Stimulated activated CD8-positive, alpha-beta memory T cell treated with anti-CD3 and anti-CD28 coated beads, Interleukin-7, amount 100 ng/mL, for 4 hours (primary cell): ENCODE measurements around the gene LILRB3.

Source experiments
- DNase-seq, 2 donors: peaks; one replicate each; pipeline ENCODE4 v3.0.0-alpha.2; 2020; ENCODE audit warnings: low read depth in 2 of 2

The LILRB3 gene

DNA sequence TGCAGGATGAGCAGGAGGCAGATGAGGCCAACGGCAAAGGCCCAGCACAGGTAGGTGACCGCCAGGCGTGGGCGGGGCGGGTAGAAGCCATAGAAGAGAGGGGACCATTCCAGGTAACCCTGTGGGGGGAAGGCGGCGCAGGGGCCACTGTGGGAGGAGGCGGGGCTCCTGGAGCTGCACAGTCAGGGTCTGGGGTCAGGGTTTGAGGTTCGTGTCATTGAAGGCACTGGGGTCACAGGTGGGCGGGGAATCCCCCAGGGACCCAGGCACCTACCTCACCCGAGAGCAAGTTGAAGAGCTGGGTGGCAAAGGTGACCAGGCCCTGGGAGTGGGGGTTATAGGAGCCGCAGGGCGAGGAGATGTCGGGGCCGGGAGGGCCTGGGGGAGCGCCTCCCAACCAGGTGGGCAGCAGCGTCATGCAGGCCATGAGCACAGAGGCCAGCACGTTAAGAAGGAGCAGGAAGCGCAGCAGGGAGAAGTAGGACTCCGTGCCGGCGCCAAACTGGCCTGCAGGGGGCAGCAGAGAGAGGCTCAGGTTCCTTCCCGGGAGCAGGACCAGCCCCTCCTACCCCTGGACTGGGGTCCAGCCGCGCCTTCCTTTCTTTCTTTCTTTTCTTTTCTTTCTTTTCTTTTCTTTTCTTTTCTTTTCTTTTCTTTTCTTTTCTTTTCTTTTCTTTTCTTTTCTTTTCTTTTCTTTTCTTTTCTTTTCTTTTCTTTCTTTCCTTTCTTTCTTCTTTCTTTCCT lies 54.5 kb downstream of the LILRB3 start:
- peak; percentile 77 to 78 for DNase-seq
